HFFc6 (cell line): Measurements from ENCODE around the gene CERK. TPM values are rescaled to one million over a fixed set of nuclear protein-coding genes. Genes with fewer than 3 reads are reported as not detected.

ENCODE experiments used
- DNase-seq: peaks from one replicate; pipeline ENCODE4 v3.0.0-alpha.2; 2018
- H3K27ac Mint-ChIP-seq: 2 replicates; pipeline ENCODE4 v1.8.0; 2020; ENCODE audit warnings: mild to moderate bottlenecking, mixed read lengths
- H3K27me3 Mint-ChIP-seq: 2 replicates; pipeline ENCODE4 v1.8.0; 2021; ENCODE audit warnings: mild to moderate bottlenecking, moderate library complexity, mixed read lengths; ENCODE audit not compliant: insufficient read depth
- H3K36me3 Mint-ChIP-seq: 2 replicates; pipeline ENCODE4 v1.8.0; 2021; ENCODE audit warnings: low read depth, mixed read lengths
- H3K4me1 Mint-ChIP-seq: 2 replicates; pipeline ENCODE4 v1.8.0; 2020; ENCODE audit warnings: low read depth, mixed read lengths
- H3K4me3 Mint-ChIP-seq: 2 replicates; pipeline ENCODE4 v1.8.0; 2020; ENCODE audit warnings: mild to moderate bottlenecking, moderate library complexity, mixed read lengths
- H3K9me3 Mint-ChIP-seq: 2 replicates; pipeline ENCODE4 v1.8.0; 2020; ENCODE audit warnings: mild to moderate bottlenecking, mixed read lengths
- CTCF ChIP-seq: fragments of 200-600 bp; sonication (generic); IDR thresholded peaks from 2 replicates; pipeline ENCODE4 v1.5.0; 2021; ENCODE audit warnings: antibody characterized with exemption, mild to moderate bottlenecking
- total RNA-seq, 6 experiments: library from RNA; stranded (reverse); fragmentation: NEBNext Ultra II Directional; extraction: Animal tissue kit (Norgen Biotek cat#: 25700); gene quantifications; 2 replicates in 1 of 6; 3 replicates in 5 of 6; pipeline ENCODE4 v1.2.3, GENCODE V29; 2021

Gene CERK
- total RNA-seq, 6 experiments from 2014 or later, result 49.1 to 54.8 (median 52.0) TPM

- Mint-ChIP-seq H3K27me3 (no peaks in the 10 kb centered on the region; the same call in 1 of the 2 replicates), H3K36me3 (peaks cover 18% of the 10 kb centered on the region), H3K4me3 (no peak overlapping the region), H3K27ac (0 out of 2 replicates have a peak overlapping the region, but pooled peaks have one; percentile 11), H3K9me3 (no peaks in the 10 kb centered on the region), H3K4me1 (no peaks in the 10 kb centered on the region; the same call in 1 of the 2 replicates)
- no peak for DNase-seq
- no peak for TF ChIP-seq CTCF
Measured at GRCh38 chr22:46721501-46722085, 16.5 kb downstream of the CERK start.

GRCh38 chr22:46719921-46720320, 18.1 kb downstream of the CERK start:
- no peak for DNase-seq
- no peak for TF ChIP-seq CTCF
- no peaks in the 10 kb centered on the region; the same call in 1 of the 2 replicates for H3K27me3 Mint-ChIP-seq
- H3K4me1 Mint-ChIP-seq, result peaks cover 8% of the 10 kb centered on the region
- H3K4me3 Mint-ChIP-seq, result no peak overlapping the region
- peak overlapping the region; percentile 26; the same call in 1 of the 2 replicates for H3K27ac Mint-ChIP-seq
- peaks cover 24% of the 10 kb centered on the region for H3K36me3 Mint-ChIP-seq
- H3K9me3 Mint-ChIP-seq, result no peaks in the 10 kb centered on the region

GRCh38 chr22:46714550-46714949, 23.5 kb downstream of the CERK start:
- DNase-seq, result peak; percentile 43
- peak overlapping the region; percentile 79 for H3K27ac Mint-ChIP-seq
- H3K4me3 Mint-ChIP-seq, result no peak overlapping the region
- H3K36me3 Mint-ChIP-seq, result peaks cover 34% of the 10 kb centered on the region
- H3K9me3 Mint-ChIP-seq, result no peaks in the 10 kb centered on the region
- H3K27me3 Mint-ChIP-seq, result peaks cover 2% of the 10 kb centered on the region; the same call in 1 of the 2 replicates
- no peak for TF ChIP-seq CTCF
- H3K4me1 Mint-ChIP-seq, result peaks cover 16% of the 10 kb centered on the region

GRCh38 chr22:46712288-46712687, 25.8 kb downstream of the CERK start:
- H3K4me1 Mint-ChIP-seq, result peaks cover 16% of the 10 kb centered on the region

GRCh38 chr22:46710806-46711205, 27.2 kb downstream of the CERK start:
- Mint-ChIP-seq H3K4me3 (no peak overlapping the region), H3K9me3 (no peaks in the 10 kb centered on the region), H3K4me1 (peaks cover 16% of the 10 kb centered on the region), H3K36me3 (peaks cover 53% of the 10 kb centered on the region), H3K27me3 (peaks cover 2% of the 10 kb centered on the region; the same call in 1 of the 2 replicates), H3K27ac (no peak overlapping the region)
- DNase-seq, result no peak
- TF ChIP-seq CTCF, result no peak

More at GRCh38 chr22:46712288-46712687, 25.8 kb downstream of the CERK start:
- no peak for DNase-seq
- no peak for TF ChIP-seq CTCF
- no peak overlapping the region for H3K4me3 Mint-ChIP-seq
- H3K9me3 Mint-ChIP-seq, result no peaks in the 10 kb centered on the region
- H3K27ac Mint-ChIP-seq, result no peak overlapping the region
- H3K36me3 Mint-ChIP-seq, result peaks cover 49% of the 10 kb centered on the region
- peaks cover 2% of the 10 kb centered on the region; the same call in 1 of the 2 replicates for H3K27me3 Mint-ChIP-seq
